Measurements from ENCODE around the gene PCK1. TPM values are rescaled to one million over a fixed set of nuclear protein-coding genes. Genes with fewer than 3 reads are reported as not detected.

PCK1 gene
- polyA plus RNA-seq, 1 experiment, result not detected

DNA sequence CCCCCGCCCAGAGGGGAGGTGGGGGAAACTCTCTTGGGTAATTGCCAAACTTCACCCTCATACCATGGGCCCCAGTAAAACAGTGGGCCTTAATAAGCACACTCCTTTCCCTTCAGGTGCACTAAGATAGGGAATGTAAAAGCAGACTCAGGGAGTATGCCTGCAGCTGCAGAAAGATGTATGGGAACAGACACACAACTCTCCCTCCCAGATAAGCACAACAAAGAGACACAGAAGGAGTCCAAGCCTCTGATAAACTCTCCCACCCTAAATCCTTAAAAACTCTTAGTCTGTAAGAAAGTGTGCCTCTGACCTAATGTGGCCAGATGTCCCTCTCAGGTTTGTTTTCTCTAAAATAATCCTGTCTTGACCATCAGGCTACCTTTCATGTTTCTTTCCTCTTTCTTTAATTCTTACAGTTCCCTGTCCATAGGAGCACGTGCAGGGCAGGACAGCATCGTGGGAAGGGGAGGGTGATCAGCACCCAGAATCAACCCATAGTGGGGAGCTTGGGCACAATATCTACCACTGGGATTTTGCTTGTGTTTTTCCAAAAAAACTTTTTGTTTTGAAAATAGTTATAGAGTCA, 24.7 kb upstream of the PCK1 start:
- CTCF ChIA-PET, result no interaction called here
- peaks cover 8% of the 10 kb centered on the region for H3K27me3 ChIP-seq (ENCODE audit: control insufficient read depth, insufficient read depth, low read length)

DNA sequence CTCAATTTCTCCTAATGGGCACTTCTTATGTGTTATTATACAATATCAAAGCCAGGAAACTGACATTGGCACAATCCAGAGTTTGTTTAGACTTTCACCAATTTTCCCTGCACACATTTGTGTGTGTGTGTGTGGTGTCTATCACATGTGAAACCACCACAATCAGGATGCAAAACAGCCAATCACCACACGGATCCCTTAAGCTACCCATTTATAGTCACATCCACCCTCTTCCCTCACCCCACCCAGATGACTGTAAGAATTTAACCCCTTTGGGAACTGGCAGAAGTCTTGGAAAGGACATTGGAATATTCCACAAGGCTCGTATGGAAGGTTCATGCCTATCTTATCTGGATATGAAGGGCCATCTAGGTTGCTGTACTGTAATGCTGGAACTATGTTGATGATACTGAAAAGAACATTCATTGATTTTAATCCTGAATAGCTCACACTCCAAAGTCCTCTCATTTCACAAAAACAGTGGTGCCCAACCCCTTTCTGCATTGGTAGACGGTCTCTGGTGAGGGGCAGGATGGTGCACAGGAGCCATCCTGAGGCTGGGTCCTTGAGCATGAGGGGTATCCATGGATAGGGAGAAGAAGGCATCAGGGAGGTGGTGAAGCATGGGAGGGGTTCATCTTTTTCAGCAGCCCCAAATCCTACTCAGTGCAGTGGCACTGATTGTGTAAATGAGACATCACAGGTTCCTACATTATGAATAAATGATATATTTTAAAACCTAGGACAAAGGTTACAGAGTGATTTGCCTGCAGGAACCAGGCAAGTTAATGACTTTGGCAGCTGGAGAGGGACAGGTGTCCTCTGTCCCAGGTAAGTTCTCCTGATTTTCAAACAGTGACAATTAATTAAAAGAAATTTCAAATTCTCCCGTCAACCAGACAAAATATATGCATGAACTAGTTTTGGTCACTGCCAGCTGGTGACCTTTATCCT, 23.9 kb upstream of the PCK1 start:
- Histone ChIP-seq H3K36me3 (ENCODE audit: control insufficient read depth, insufficient read depth, low read length) (no peaks in the 10 kb centered on the region), H3K4me3 (ENCODE audit: low read depth, low read length) (no peak overlapping the region), H3K27me3 (ENCODE audit: control insufficient read depth, insufficient read depth, low read length) (peaks cover 8% of the 10 kb centered on the region)
- POLR2A ChIA-PET, result no interaction called here
- TF ChIP-seq, protein P1, sequence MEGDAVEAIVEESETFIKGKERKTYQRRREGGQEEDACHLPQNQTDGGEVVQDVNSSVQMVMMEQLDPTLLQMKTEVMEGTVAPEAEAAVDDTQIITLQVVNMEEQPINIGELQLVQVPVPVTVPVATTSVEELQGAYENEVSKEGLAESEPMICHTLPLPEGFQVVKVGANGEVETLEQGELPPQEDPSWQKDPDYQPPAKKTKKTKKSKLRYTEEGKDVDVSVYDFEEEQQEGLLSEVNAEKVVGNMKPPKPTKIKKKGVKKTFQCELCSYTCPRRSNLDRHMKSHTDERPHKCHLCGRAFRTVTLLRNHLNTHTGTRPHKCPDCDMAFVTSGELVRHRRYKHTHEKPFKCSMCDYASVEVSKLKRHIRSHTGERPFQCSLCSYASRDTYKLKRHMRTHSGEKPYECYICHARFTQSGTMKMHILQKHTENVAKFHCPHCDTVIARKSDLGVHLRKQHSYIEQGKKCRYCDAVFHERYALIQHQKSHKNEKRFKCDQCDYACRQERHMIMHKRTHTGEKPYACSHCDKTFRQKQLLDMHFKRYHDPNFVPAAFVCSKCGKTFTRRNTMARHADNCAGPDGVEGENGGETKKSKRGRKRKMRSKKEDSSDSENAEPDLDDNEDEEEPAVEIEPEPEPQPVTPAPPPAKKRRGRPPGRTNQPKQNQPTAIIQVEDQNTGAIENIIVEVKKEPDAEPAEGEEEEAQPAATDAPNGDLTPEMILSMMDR (IDR thresholded peaks at IDR 0.05; ENCODE audit: insufficient read depth, low read depth, low read length), result no peak
- CTCF ChIA-PET, result no interaction called here
- DNase-seq (ENCODE audit: low read depth), result no peak

More for the DNA sequence above, 24.7 kb upstream of the PCK1 start:
- POLR2A ChIA-PET, result no interaction called here
- no peak for DNase-seq (ENCODE audit: low read depth)
- TF ChIP-seq, protein P1 (IDR thresholded peaks at IDR 0.05; ENCODE audit: insufficient read depth, low read depth, low read length), result no peak
- Histone ChIP-seq H3K36me3 (ENCODE audit: control insufficient read depth, insufficient read depth, low read length) (no peaks in the 10 kb centered on the region), H3K4me3 (ENCODE audit: low read depth, low read length) (no peak overlapping the region)

DNA sequence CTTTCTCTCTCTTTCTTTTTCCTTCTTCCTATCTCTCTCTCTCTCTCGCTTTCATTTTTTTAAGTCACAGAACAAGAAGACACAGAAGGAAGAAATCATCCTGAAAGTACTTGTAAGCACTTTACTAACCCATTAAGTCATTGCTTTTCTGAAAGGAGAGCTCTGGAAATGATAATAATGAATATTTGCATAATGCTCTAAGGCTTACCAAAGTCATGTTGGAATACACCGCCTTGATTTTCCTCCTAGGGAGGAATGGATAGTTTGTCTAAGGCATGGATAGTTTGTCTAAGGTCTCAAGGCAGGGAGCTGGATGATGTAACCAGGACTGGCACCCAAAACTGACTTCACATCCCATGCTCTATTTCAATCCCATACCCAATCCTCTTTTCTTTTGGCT, 23.1 kb upstream of the PCK1 start:
- CTCF ChIA-PET, result no interaction called here
- Histone ChIP-seq H3K36me3 (ENCODE audit: control insufficient read depth, insufficient read depth, low read length) (no peaks in the 10 kb centered on the region), H3K27me3 (ENCODE audit: control insufficient read depth, insufficient read depth, low read length) (peaks cover 9% of the 10 kb centered on the region), H3K4me3 (ENCODE audit: low read depth, low read length) (no peak overlapping the region)
- TF ChIP-seq, protein P1 (IDR thresholded peaks at IDR 0.05; ENCODE audit: insufficient read depth, low read depth, low read length), result no peak
- no peak for DNase-seq (ENCODE audit: low read depth)
- POLR2A ChIA-PET, result no interaction called here

GRCh38 chr20:57539889-57540288, 21.0 kb upstream of the PCK1 start:
- Histone ChIP-seq H3K36me3 (ENCODE audit: control insufficient read depth, insufficient read depth, low read length) (no peaks in the 10 kb centered on the region), H3K4me3 (ENCODE audit: low read depth, low read length) (no peak overlapping the region), H3K27me3 (ENCODE audit: control insufficient read depth, insufficient read depth, low read length) (peaks cover 6% of the 10 kb centered on the region)
- POLR2A ChIA-PET, result no interaction called here
- no peak for DNase-seq (ENCODE audit: low read depth)
- TF ChIP-seq, protein P1 (IDR thresholded peaks at IDR 0.05; ENCODE audit: insufficient read depth, low read depth, low read length), result no peak
- CTCF ChIA-PET, result interaction anchor here (0.9 to 1.4 kb wide), 2 partner anchors 29 to 56 kb away, joined by 3 to 5 read pairs; no protein-coding TSS in a partner anchor

DNA sequence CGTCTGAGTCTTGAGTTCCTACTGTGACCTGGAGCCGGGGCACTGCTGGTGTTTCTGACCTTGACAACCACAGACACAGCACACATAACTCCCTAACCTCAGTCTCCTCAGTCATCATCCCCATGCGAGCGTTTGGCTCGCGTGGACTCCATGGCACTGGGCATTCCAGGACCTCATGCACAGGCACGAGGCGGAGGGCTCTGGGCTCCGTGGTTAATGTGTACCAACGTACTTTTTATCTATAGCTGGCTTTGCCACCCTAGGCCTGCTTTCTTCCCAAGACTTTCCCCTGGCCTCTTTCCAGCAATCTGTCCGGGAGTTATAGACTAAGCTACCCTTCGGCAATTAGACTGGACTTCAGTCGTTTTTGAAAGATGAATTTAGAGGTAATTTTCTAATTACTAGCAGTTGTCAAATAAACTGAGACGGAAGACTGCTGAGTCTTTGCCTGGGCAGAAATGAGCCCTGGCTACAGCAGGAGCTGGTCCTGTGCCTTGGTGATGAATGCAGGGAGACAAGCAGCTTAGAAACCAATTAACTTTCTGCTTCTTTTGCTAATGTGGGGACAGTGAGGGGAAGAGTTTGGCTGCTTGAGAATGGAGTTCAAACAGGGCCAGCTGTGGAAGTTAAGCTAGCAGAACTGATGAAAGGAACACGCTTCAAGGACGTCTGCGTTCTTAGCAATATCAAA, 19.9 kb upstream of the PCK1 start:
- Histone ChIP-seq H3K27me3 (ENCODE audit: control insufficient read depth, insufficient read depth, low read length) (peaks cover 8% of the 10 kb centered on the region), H3K36me3 (ENCODE audit: control insufficient read depth, insufficient read depth, low read length) (no peaks in the 10 kb centered on the region), H3K4me3 (ENCODE audit: low read depth, low read length) (no peak overlapping the region)
- no peak for DNase-seq (ENCODE audit: low read depth)
- CTCF ChIA-PET, result interaction anchor here (0.9 to 1.4 kb wide), 2 partner anchors 28 to 55 kb away, joined by 3 to 5 read pairs; no protein-coding TSS in a partner anchor
- POLR2A ChIA-PET, result no interaction called here
- TF ChIP-seq, protein P1 (IDR thresholded peaks at IDR 0.05; ENCODE audit: insufficient read depth, low read depth, low read length), result no peak

Measured in BJ (cell line).